ENCODE data around the gene COL6A6. TPM values are rescaled to one million over a fixed set of nuclear protein-coding genes. Genes with fewer than 3 reads are reported as not detected.

Gene COL6A6
- total RNA-seq, 1 donor from 2014 or later: not detected

GRCh38 chr3:130480736-130481135, 36.2 kb upstream of the COL6A6 start:
- H3K27ac Mint-ChIP-seq: no peak overlapping the region
- CTCF ChIA-PET: no interaction called here
- DNase-seq (no peak), ATAC-seq (ENCODE audit: low read depth) (no peak)
- TF ChIP-seq CTCF (IDR thresholded peaks at IDR 0.05): no peak
- H3K4me1 Mint-ChIP-seq: no peaks in the 10 kb centered on the region
- intact Hi-C loops (cut with micrococcal nuclease): no loop called here
- H3K36me3 Mint-ChIP-seq (ENCODE audit: low read depth): no peaks in the 10 kb centered on the region
- POLR2A ChIA-PET: no interaction called here
- H3K9me3 Mint-ChIP-seq: peaks cover 2% of the 10 kb centered on the region
- H3K27me3 Mint-ChIP-seq: no peaks in the 10 kb centered on the region
- H3K4me3 Mint-ChIP-seq: no peak overlapping the region

- Mint-ChIP-seq H3K27ac (no peak overlapping the region), H3K9me3 (peaks cover 2% of the 10 kb centered on the region), H3K4me1 (no peaks in the 10 kb centered on the region), H3K36me3 (ENCODE audit: low read depth) (no peaks in the 10 kb centered on the region), H3K4me3 (no peak overlapping the region), H3K27me3 (no peaks in the 10 kb centered on the region)
- no peak for TF ChIP-seq CTCF (IDR thresholded peaks at IDR 0.05)
- DNase-seq: no peak
- intact Hi-C loops (cut with micrococcal nuclease): no loop called here
- ATAC-seq (ENCODE audit: low read depth): no peak
- CTCF ChIA-PET: no interaction called here
- POLR2A ChIA-PET: no interaction called here
These were observed 28.7 kb upstream of the COL6A6 start for GRCh38 chr3:130488288-130488687.

- ATAC-seq (ENCODE audit: low read depth) (no peak), DNase-seq (no peak)
- ChIA-PET POLR2A (no interaction called here), CTCF (no interaction called here)
- no peaks in the 10 kb centered on the region for H3K36me3 Mint-ChIP-seq (ENCODE audit: low read depth)
- no peaks in the 10 kb centered on the region for H3K4me1 Mint-ChIP-seq
- H3K27me3 Mint-ChIP-seq: no peaks in the 10 kb centered on the region
- peaks cover 2% of the 10 kb centered on the region for H3K9me3 Mint-ChIP-seq
- intact Hi-C loops (cut with micrococcal nuclease): no loop called here
- no peak for TF ChIP-seq CTCF (IDR thresholded peaks at IDR 0.05)
- no peak overlapping the region for H3K4me3 Mint-ChIP-seq
- H3K27ac Mint-ChIP-seq: no peak overlapping the region
These were observed 28.1 kb upstream of the COL6A6 start for GRCh38 chr3:130488769-130489450.

- no peak for DNase-seq
- H3K9me3 Mint-ChIP-seq: peaks cover 2% of the 10 kb centered on the region
- H3K4me1 Mint-ChIP-seq: no peaks in the 10 kb centered on the region
- H3K4me3 Mint-ChIP-seq: no peak overlapping the region
- no peaks in the 10 kb centered on the region for H3K36me3 Mint-ChIP-seq (ENCODE audit: low read depth)
- ATAC-seq (ENCODE audit: low read depth): no peak
- CTCF ChIA-PET: no interaction called here
- H3K27ac Mint-ChIP-seq: no peak overlapping the region
- no peaks in the 10 kb centered on the region for H3K27me3 Mint-ChIP-seq
- TF ChIP-seq CTCF (IDR thresholded peaks at IDR 0.05): no peak
- intact Hi-C loops (cut with micrococcal nuclease): no loop called here
- POLR2A ChIA-PET: no interaction called here
These were observed 26.7 kb upstream of the COL6A6 start for GRCh38 chr3:130490241-130490640.

GRCh38 chr3:130491431-130491830, 25.5 kb upstream of the COL6A6 start:
- intact Hi-C loops (cut with micrococcal nuclease): no loop called here
- no peak for DNase-seq
- CTCF ChIA-PET: no interaction called here
- no peak overlapping the region for H3K4me3 Mint-ChIP-seq
- ATAC-seq (ENCODE audit: low read depth): no peak
- no peaks in the 10 kb centered on the region for H3K4me1 Mint-ChIP-seq
- H3K27ac Mint-ChIP-seq: no peak overlapping the region
- POLR2A ChIA-PET: no interaction called here
- H3K36me3 Mint-ChIP-seq (ENCODE audit: low read depth): no peaks in the 10 kb centered on the region
- no peak for TF ChIP-seq CTCF (IDR thresholded peaks at IDR 0.05)
- H3K27me3 Mint-ChIP-seq: no peaks in the 10 kb centered on the region
- H3K9me3 Mint-ChIP-seq: peaks cover 2% of the 10 kb centered on the region
